Heart left ventricle (tissue), 13 donors: ENCODE measurements around the gene ADGRF3.

ENCODE experiments used
- POLR2A ChIP-seq, 2 donors: fragments of 450-650 bp; IDR thresholded peaks; one replicate each; pipeline ENCODE4 v1.6.1; 2017; ENCODE audit warnings: antibody characterized with exemption in 2 of 2, mild to moderate bottlenecking in 2 of 2, moderate library complexity in 2 of 2
- TF ChIP-seq, protein P1 (sequence below), 12 donors: fragments of 200-600 bp; sonication (generic) in 4 of 12; IDR thresholded peaks; one replicate each; pipeline versions ENCODE4 v1.5.0 to v1.8.0; 2018 to 2022; ENCODE audit warnings: antibody characterized with exemption in 12 of 12, mild to moderate bottlenecking in 5 of 12
- donor health status: ischemic (EF 13 %, LVEDD 7.1; RV severe dilation, severe dysfunction).
- donor health status: DM: no; HTN: yes; CAD: no.
- donor health status: DM: no; HTN: no; CAD: no.
- donor health status: ischemic (EF 25% LVEDD 6.9; RV normal size, moderate dysfunction).
- donor health status: ischemic (EF 25% LVEDD 5.7; RV mildly dilated, moderate dysfunction).
- donor health status: ischemic (EF 35%, LVEDD 5.7; RV mildly dilated, moderate dysfunction).
- donor health status: nonischemic (EF 11% LVEDD 7.7; RV severe dilation, severe dysfunction).
- donor health status: DM: yes; HTN: yes; CAD: no.
- donor health status: PGD.
- donor health status: ischemic (EF 29% LVEDD 5.4; RV normal size, mild dysfunction).
- donor health status: nonischemic (EF 23%, LVEDD 6.1; RV moderate dilation, normal function).

DNA sequence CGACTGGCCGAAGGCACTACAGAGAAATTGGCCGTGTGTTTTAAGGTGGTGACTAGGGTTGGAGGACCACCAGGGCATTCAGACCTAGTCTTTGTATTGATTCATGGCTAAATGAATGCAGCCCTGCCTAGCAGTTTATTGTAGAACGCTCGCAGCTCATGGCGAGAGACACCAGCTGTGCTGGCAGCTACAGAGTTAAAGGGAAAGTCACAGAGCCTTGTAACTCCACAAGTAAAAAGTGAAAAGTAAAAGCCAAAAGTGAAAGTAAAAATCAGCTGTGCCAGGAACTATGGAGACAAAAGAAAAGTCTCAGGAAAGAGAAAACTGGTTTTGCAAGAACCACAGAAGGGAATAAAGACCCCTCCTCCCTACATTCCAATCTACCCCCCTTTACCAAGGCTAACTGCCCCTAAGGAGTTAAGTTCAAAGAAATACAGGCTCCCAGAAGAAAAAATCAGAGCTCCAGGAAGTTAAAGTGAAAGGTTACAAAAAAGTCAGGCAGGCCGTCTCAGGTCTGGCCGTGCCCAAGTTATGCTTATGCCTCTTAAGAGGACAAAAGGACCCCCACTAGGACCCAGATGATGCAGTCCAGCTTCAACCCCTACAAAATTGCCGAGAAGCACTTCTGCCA lies 47.0 kb downstream of the ADGRF3 start:
- TF ChIP-seq, protein P1, sequence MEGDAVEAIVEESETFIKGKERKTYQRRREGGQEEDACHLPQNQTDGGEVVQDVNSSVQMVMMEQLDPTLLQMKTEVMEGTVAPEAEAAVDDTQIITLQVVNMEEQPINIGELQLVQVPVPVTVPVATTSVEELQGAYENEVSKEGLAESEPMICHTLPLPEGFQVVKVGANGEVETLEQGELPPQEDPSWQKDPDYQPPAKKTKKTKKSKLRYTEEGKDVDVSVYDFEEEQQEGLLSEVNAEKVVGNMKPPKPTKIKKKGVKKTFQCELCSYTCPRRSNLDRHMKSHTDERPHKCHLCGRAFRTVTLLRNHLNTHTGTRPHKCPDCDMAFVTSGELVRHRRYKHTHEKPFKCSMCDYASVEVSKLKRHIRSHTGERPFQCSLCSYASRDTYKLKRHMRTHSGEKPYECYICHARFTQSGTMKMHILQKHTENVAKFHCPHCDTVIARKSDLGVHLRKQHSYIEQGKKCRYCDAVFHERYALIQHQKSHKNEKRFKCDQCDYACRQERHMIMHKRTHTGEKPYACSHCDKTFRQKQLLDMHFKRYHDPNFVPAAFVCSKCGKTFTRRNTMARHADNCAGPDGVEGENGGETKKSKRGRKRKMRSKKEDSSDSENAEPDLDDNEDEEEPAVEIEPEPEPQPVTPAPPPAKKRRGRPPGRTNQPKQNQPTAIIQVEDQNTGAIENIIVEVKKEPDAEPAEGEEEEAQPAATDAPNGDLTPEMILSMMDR (IDR thresholded peaks at IDR 0.05): no peak
- no peak for TF ChIP-seq POLR2A (IDR thresholded peaks at IDR 0.05)
